ENCODE results near the gene CEND1.

CEND1 gene

DNA sequence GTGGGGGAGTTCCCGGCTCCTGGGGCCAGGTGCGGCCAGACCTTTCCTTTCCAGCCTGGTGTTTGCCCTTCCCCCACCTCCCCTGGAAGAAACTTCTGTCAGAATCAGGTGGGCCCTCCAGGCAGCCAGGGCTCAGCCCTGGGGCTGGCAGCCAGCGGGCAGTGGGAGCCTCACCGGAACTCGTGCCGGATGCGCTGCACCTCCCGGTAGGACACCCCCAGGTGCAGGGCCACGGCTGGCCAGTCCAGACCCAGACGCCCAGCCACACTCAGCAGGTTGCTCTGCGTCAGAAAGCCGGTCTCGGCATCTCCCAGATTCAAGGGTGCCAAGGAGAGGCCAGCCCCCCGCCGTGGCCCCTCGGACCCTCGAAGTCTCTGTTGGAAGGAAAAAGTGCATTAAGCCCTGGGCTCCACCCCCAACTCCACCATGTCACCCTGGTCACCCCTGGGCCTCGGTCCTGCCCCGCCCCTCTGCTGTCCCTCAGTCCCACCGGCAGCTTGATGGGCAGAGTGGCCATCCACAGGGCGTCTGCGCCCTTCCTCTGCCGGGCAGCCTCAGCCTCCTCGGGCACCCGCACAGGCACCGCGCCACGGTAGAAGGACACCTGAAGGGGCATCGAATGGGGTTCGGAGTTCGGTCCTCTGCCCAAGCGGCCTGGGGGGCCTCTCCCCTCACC lies 9.9 kb upstream of the CEND1 start:
- no peak overlapping the region for H3K4me3 ChIP-seq (ENCODE audit: low read depth, low read length)
- DNase-seq (ENCODE audit: low read depth) = no peak
- TF ChIP-seq, protein P1, sequence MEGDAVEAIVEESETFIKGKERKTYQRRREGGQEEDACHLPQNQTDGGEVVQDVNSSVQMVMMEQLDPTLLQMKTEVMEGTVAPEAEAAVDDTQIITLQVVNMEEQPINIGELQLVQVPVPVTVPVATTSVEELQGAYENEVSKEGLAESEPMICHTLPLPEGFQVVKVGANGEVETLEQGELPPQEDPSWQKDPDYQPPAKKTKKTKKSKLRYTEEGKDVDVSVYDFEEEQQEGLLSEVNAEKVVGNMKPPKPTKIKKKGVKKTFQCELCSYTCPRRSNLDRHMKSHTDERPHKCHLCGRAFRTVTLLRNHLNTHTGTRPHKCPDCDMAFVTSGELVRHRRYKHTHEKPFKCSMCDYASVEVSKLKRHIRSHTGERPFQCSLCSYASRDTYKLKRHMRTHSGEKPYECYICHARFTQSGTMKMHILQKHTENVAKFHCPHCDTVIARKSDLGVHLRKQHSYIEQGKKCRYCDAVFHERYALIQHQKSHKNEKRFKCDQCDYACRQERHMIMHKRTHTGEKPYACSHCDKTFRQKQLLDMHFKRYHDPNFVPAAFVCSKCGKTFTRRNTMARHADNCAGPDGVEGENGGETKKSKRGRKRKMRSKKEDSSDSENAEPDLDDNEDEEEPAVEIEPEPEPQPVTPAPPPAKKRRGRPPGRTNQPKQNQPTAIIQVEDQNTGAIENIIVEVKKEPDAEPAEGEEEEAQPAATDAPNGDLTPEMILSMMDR (IDR thresholded peaks at IDR 0.05; ENCODE audit: insufficient read depth, low read depth, low read length, missing control alignments) = no peak

DNA sequence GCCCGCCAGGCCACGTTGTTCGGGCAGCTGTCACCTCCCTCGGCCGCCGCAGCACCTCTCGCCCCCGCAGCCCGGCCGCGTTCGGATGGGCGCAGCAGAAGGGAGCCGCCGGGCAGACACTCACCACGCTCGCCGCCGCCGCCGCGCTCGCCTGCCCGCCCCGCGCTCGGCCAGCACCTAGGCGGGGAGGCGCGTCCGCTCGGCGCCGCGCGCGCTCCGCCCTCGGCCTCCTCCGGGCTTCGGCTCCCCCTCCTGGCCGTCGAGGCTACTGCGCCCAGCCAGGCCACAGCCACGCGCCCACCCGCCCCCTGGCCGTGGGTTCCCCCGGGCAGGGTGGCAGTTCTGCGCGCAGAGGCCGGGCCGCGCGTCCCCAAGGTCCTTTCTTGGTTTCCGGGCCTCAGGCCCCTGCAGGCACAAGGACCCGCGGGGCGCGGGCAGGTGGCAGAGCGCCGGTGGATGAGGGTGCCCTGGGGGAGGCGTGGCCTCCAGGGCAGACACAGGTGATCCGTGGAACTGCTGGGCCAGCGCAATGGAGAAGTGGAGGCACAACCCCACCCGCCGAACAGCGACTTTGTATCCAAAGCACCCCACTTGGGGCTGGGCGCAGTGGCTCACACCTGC lies 8.3 kb upstream of the CEND1 start, which contains the start of gene SLC25A22:
Gene SLC25A22 (minus strand): TSS at position 189 of the 621 bp plus-strand sequence. CDS start 3,275 bp downstream, outside the sequence.
- peak; percentile 88 for DNase-seq (ENCODE audit: low read depth)
- peak within 1 kb of the TSS; percentile 92 for H3K4me3 ChIP-seq (ENCODE audit: low read depth, low read length)
- TF ChIP-seq, protein P1 (IDR thresholded peaks at IDR 0.05; ENCODE audit: insufficient read depth, low read depth, low read length, missing control alignments) = peak; percentile 79

DNA sequence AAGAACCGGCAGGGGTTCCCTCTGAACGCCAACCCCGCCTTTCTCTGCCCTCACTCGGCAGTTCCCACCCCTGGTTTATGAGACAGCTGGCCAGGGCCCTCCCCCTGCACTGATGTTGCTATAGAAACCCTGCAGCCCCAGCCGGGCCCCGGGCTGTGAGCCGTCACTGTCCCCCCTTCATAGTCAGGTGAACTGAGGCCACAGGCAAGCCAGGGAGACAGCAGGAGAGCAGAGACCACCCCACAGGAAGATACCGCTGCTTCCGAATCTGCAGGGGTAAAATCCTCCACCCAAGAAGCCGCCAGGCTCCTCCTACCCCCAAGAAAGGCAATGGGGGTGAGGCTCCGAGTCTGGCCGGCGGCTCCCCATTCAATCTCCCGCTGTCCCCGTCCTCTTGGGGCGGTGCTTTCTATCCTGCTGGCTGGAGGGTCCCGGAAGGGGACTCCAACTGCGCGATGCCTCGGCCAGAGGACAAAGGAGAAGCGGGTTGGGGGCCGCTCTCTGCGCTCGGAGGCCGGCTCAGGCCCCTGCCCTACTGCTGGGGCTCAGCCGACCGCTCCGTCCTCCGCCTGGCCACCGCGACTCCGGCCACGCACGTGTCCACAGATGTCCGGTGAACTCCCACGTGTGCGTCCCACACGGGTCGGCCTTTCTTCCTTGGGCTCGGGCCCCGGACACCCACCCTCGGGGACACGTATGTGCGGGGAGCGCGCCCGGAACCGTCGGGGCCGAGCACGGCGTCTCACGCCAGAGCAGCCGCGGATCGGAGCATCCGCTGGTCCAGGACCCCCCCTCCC lies 7.6 kb upstream of the CEND1 start:
- TF ChIP-seq, protein P1 (IDR thresholded peaks at IDR 0.05; ENCODE audit: insufficient read depth, low read depth, low read length, missing control alignments) = no peak
- peak overlapping the region; percentile 92 for H3K4me3 ChIP-seq (ENCODE audit: low read depth, low read length)
- DNase-seq (ENCODE audit: low read depth) = peak; percentile 87

DNA sequence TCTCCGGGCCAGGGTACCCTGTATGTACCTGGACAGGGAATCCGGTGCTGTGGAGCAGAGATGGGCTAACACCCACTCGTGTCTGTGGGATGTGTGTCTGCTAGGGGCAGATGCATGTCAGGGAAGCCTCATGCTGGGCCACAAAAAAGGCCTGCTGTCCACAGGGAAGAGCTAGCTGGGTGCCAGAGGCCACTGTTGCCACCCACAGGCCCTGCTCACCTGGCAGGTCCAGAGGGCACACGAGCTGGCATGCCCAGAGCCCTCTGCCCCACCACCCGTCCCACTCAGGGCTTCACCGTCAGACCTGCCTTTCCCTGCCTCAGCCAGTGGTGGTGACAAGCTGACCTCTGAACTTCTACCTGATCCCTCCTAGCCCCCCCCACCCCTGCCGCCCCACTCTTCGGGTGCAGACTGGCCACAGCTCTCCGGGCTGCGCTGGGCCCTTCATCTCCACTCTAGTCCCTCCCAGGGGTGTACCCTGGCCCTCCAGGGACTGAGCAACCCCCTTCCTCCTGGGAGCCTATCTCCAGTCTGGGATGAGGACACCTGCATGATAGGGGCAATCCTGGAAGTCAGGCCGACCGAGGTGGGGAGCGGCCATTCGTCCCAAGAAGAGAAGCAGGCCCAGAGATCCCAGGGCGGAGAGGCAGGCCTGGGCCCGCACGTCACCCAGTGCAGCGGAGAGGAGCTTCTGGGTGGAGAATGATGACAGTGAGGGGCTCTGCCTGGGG lies 6.8 kb upstream of the CEND1 start:
- peak overlapping the region; percentile 92 for H3K4me3 ChIP-seq (ENCODE audit: low read depth, low read length)
- TF ChIP-seq, protein P1 (IDR thresholded peaks at IDR 0.05; ENCODE audit: insufficient read depth, low read depth, low read length, missing control alignments) = no peak
- DNase-seq (ENCODE audit: low read depth) = no peak

- H3K4me3 ChIP-seq (ENCODE audit: low read depth, low read length) = peak overlapping the region; percentile 92
- DNase-seq (ENCODE audit: low read depth) = peak; percentile 86
- TF ChIP-seq, protein P1 (IDR thresholded peaks at IDR 0.05; ENCODE audit: insufficient read depth, low read depth, low read length, missing control alignments) = no peak
These were observed 6.0 kb upstream of the CEND1 start for GRCh38 chr11:795634-796564.

Measured in GM12865 (cell line).